Colon (tissue), 2 donors: Measurements from ENCODE around the gene ISM2.

Experiments
- FAIRE-seq: peaks from 2 replicates; lab custom pipeline; 2012; peaks lifted over from hg19 to GRCh38; lab: Jason Lieb, UNC
- donor health status: control.
- donor health status: control.

ISM2 gene

DNA sequence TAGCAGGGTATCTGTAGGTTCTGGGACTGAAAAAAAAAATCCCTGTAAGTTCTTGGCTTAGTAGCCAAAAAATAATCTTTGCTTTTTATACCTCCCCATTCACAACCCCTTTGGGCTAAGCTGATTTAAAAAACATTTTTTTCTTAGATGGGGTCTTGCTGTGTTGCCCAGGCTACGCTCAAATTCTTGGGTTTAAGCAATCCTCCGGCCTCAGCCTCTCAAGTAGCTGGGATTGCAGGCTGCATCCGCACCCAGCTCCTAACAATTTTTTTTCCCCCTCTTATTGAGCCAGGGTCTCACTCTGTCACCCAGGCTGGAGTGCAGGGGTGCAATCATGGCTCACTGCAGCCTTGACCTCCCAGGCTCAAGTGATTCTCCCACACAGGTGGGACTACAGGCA, 9.1 kb upstream of the ISM2 start:
- no peak for FAIRE-seq

GRCh38 chr14:77505031-77505430, 6.4 kb upstream of the ISM2 start:
- no peak for FAIRE-seq

DNA sequence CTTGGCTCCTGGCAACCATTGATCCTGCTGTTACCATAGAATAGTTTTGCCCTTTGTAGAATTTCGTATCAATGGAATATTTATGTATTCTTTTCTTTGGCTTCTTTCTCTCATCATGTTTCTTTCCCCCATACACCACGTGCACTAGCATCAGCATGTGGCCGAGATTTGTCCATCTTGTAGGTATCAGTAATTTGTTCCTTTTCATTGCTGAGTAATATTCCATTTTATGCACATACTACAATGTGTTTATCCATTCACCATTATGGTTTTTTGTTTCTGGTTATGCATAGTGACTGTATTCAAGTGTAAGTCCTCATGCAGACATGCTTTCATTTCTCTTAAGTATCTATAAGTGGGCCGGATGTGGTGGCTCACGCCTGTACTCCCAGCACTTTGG, 4.5 kb upstream of the ISM2 start:
- no peak for FAIRE-seq

GRCh38 chr14:77502109-77502782, 3.6 kb upstream of the ISM2 start:
- no peak for FAIRE-seq

DNA sequence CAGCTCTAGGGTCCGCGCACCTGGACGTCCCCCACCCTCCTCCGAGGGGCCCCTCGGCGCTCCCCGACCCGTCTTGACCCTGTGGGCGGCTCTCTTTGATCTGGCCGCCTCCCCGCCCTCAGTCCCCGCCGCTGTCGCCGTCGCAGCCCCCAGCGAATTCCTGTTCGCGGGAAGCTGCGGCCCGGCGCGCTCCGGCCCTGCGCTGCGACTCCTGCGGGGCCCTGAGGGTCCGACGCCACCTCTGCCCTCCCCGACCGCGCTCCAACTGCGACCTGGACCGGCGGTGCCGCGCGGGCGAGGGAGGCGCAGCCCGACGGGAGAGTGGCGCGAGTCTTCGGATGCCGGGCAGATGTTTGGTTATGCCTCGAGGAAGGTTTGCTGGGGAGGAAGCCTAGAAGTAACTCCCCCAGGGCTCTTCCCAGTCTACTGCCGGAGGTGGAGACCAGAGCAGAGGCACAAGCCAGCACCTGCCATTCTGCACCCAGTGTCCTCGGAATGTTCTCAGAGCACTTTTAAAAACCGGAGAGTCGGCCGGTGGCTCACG, 440 bp upstream of the ISM2 start:
- FAIRE-seq, result no peak

- FAIRE-seq, result no peak
Measured at GRCh38 chr14:77495334-77495733, 3.3 kb downstream of the ISM2 start.

GRCh38 chr14:77491056-77491455, 7.6 kb downstream of the ISM2 start:
- no peak for FAIRE-seq

- FAIRE-seq, result no peak
Measured at GRCh38 chr14:77490347-77490986, 8.1 kb downstream of the ISM2 start.

GRCh38 chr14:77489041-77489440, 9.6 kb downstream of the ISM2 start:
- FAIRE-seq, result no peak

GRCh38 chr14:77488558-77488957, 10.1 kb downstream of the ISM2 start:
- no peak for FAIRE-seq

DNA sequence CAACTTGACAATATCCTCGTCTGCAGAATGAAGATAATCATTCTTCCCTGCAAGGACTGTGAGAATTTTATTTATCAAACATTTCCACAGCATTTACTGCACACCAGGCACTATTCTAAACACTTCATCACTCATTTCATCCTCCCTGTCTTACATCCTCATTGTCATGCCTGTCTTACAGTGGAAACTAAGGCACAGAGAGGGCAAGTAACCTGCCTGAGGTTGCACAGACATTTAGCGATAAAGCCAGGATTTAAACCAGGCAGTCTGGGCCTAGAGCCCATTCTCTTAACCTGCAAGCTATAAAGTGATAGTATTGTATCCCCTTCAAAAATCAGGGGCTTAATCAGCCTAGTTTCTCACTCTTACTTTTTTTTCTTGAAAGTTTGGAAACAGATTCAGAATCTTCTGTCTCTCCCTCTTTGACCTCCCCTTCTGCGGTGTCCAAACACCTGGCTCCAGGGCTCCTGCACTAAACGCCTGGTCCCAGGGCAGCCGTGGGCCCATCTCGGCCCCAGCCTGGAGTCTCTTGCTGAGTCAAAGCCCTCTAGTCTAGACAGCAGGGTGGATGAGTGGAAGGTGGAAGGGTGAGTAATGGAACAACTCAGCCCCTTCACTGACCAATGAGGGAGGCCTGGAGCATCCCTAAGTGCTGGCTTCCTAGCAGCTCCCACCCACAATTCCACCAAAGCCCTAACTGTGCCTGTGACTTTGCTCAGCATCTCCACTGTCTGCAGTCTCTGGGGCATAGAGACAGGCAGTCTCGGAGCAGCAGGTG, 12.5 kb downstream of the ISM2 start:
- no peak for FAIRE-seq

DNA sequence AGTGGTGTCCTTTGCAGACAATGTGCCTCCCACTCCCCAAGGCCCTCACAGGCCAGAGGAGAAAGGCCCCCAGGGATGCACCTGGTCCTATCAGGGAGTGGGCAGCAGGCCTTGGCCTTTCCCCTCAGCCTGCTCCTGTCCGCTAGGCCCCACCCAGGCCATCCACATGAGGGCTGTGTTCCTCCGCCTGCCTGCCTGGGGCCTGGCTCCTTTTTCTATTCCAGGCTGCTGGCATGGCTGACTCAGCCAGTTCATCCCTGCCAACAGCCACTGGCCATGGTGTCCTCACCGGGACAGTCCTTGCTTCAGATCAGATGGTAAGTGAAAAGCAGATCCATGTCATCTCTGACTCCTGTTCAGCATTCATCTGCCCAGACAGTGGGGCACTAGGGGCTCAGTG, 13.4 kb downstream of the ISM2 start:
- FAIRE-seq, result no peak

DNA sequence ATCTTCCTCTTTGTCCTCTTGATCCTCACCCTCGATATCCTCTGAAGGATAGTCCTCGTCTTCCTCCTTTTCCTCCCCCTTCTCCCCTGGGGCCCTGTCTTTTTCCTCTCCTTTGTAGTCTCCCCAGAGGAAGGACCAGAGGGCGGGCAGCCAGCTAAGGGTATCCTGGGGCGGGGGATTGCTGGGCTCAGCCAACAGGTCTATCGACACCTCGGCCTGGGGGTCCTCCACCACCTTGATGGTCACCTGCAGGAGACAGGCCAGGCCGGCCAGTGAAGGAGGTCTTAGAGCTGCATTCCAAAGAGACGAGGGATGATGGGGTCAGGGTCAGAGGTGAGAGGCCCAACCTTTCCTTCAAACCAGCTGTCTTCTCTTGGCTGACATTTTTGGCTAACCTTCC, 16.2 kb downstream of the ISM2 start:
- no peak for FAIRE-seq

DNA sequence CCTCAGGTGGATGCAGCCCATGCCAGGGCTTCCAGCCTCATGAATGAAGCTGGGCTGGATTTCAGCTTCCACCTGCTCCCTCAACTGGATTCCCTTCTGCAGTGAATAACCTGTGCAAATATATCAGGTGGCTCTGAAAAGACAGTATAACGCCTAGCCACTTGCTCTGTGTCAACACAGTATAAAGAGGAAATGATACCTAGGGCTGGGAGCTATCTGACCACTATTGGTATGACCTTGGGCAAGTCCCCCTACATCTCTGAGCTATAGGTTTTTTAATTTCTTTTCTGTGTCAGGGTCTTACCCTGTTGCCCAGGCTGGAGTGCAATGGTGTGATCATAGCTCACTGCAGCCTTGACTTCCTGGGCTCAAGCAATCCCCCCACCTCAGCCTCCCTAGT, 19.8 kb downstream of the ISM2 start:
- FAIRE-seq, result no peak

DNA sequence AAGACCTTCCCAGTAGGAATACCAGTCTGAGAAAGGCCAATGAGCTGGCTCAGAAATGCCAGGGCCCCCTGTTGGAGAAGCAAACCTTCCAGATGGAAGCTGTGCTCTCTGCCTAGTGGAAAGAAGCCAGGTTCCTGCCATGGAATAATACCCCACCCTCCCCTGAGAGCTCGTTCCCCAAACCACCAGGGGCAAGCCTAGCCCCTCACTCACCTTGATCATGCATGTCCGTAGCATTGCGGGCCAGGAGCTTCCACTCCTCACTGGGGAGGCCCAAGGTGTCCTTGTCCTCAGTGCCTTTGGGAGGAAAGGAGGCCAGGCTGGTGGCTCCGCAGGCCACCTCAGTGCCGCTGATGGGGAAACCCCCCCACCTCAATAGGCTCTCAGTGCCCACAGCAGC, 20.6 kb downstream of the ISM2 start:
- no peak for FAIRE-seq

DNA sequence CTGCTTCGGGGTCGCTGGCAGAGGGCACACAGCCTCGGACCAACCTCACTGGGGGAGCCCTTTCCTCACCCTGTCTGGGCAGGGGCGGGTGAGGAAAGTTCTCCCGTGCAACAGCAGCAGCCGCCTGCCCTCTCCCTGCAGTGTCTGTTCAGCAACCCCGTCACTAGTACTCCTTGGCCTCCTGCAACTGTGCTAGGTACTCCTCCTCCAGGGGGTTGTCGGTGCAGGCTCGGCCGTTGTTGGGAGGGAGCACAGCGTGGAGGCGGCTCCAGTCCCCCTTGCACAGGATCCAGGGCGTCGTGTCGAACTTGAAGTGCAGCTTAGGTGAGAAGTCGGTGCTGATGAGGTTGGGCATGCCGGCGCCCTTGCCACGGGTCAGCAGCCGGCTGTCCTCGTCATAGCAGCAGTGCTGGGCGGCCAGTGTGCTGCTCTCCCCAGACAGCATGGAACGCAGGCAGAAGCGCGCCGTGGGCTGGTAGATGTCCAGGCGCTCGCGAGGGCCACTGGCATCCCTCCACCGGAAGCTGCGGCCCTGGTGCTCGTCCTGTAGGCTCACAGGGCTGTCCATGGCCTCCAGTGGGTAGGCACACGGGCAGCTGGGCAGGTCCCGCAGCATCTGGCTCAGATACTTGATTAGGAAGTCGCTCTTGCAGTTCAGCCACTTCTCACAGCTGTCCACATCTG, 23.0 kb downstream of the ISM2 start:
- FAIRE-seq, result no peak

- FAIRE-seq, result no peak
Measured at GRCh38 chr14:77474479-77475177, 24.0 kb downstream of the ISM2 start.

DNA sequence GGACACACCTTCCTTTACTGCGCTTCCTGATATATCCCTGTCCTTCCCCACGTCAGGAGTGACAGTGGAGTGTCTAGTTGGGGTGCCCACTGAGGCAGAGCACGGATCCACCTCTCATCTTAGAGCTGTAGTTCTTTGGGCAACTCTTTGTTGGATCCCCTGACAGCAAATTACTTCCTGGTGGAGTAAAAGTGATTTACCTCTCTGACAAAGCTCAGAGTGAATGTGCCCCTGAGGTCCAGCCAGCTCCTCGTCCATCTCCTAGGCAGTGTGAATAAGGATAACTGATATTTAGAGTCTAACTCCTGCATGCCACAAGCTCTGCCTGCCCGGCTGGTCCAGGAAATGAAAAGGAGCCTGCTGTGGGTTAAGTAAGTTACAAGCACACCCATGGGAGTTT, 24.7 kb downstream of the ISM2 start:
- FAIRE-seq, result no peak

DNA sequence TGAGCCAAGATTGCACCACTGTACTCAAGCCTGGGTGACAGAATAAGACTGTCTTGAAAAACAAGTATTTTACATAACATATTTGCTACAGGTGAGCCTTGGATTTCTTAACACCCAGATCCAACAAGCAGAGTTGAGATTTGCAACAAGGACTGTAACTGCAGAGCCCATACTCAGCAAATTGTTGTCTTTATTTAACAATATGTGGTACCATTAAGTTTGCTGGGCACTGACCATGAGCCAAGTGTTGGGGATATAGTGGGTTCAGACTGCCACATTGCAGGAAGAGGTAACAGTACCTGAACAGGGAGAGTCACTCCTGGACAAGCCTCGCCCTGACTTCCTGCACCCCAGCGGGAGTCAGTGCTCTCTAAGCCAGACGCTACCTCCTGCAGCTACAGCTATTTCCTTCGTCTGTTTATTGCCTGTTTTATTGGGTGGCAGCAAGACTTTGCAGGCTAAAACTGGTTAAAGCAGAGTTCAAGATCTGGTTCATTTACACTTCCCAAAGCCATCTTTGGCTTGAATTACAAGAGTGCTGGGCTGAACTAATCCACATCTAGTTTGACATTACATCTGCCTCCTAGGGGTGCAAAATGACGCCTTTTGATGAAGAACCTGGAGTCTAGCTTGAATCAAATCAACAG, 28.3 kb downstream of the ISM2 start:
- FAIRE-seq, result no peak

- FAIRE-seq, result no peak
Measured at GRCh38 chr14:77469539-77469938, 29.1 kb downstream of the ISM2 start.

DNA sequence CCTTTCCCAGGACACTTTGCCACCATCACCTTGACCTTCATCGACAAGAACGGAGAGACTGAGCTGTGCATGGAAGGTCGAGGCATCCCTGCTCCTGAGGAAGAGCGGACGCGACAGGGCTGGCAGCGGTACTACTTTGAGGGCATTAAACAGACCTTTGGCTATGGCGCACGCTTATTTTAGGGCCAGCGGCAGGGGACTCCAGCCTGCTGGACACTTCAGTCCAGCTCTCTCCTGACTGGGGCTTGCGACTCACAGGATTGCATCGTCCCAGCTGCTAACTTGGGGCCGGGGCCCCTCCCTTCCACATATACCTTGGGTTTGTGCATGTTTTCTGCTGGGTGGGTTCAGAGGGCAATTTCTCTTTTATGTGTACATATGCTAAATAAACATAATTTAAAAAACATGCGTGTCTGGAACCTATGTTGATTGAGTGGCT, 29.5 kb downstream of the ISM2 start:
- no peak for FAIRE-seq
